ENCODE data around the gene SERPINA10. TPM values are rescaled to one million over a fixed set of nuclear protein-coding genes. Genes with fewer than 3 reads are reported as not detected.

Gene SERPINA10
- total and polyA plus RNA-seq, 2 of the 13 experiments (the other 11 are each of a cell fraction or from before 2014, with no cell fraction given), result 20.1 to 20.2 TPM

DNA sequence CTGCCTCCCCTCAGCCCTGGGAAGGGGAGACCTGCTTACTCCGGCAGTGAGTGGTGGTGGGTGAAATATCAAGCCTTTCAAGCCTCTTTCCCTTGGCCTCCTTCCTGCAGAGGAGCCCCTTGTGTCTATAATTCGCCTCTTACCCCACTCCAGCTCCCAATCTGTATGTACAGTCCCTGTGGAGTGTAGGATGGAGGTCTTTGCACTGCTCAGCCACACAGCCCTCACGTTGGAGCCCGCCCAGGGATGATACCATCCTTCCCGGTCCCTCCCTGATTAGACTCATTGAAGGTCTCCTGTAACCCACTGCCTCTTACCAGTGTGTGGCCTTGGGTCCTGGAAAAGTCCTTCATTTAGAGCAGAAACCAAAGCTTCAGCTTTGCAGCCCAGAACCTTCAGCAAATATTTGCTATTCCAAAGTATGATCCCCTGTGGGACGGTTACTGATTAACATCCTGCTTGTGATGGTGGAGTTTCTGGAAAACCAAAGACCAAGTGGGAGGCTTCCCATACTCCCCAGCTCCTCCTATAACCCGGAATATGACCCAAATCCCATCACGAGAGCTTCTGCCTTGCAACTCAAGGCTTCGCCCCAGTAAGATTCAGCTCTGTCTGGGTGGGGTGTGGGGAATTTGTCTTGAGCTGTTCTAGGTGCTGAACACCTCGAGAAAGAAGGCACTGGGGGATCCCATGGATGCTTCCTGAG lies at the start of gene SERPINA10 (continued):
- TF ChIP-seq NR0B2 (CRISPR knock-in tag; IDR thresholded peaks at IDR 0.05) (no peak), NFE2L1 (CRISPR knock-in tag; IDR thresholded peaks at IDR 0.05; ENCODE audit: borderline replicate concordance) (no peak), HOXA9 (CRISPR knock-in tag; IDR thresholded peaks at IDR 0.05; ENCODE audit: borderline replicate concordance) (no peak), CHD4 (IDR thresholded peaks at IDR 0.05; ENCODE audit: borderline replicate concordance, low read length) (no peak; the same call in 1 of the 2 replicates), ZNF530 (CRISPR knock-in tag; IDR thresholded peaks at IDR 0.05; ENCODE audit: low read depth) (no peak), MTA1 (CRISPR knock-in tag; IDR thresholded peaks at IDR 0.05; ENCODE audit: borderline replicate concordance) (0 out of 2 replicates have a peak, but pooled peaks have one; percentile 48), ZNF841 (CRISPR knock-in tag; IDR thresholded peaks at IDR 0.05; ENCODE audit: borderline replicate concordance) (no peak), REPIN1 (CRISPR knock-in tag; IDR thresholded peaks at IDR 0.05; ENCODE audit: borderline replicate concordance, low read depth) (peak; percentile 82; the same call in 1 of the 2 replicates), FOXP1 (IDR thresholded peaks at IDR 0.05) (no peak), FOXP1 (CRISPR knock-in tag; IDR thresholded peaks at IDR 0.05) (peak; percentile 41; the same call in 1 of the 2 replicates), RARG (CRISPR knock-in tag; IDR thresholded peaks at IDR 0.05; ENCODE audit: low read depth) (no peak), ZNF746 (CRISPR knock-in tag; IDR thresholded peaks at IDR 0.05) (no peak), ZNF678 (CRISPR knock-in tag; IDR thresholded peaks at IDR 0.05) (0 out of 2 replicates have a peak, but pooled peaks have one; percentile 47), TSC22D2 (CRISPR knock-in tag; IDR thresholded peaks at IDR 0.05; ENCODE audit: borderline replicate concordance) (peak; percentile 68; the same call in 1 of the 2 replicates), ZNF224 (CRISPR knock-in tag; IDR thresholded peaks at IDR 0.05) (peak; percentile 21; the same call in 1 of the 2 replicates), ZNF773 (CRISPR knock-in tag; IDR thresholded peaks at IDR 0.05; ENCODE audit: borderline replicate concordance) (no peak), KDM4B (CRISPR knock-in tag; IDR thresholded peaks at IDR 0.05) (no peak), HDAC1 (CRISPR knock-in tag; IDR thresholded peaks at IDR 0.05) (peak; percentile 72), E2F5 (CRISPR knock-in tag; conservative IDR thresholded peaks at IDR 0.05) (no peak), NFKBIZ (CRISPR knock-in tag; IDR thresholded peaks at IDR 0.05) (0 out of 2 replicates have a peak, but pooled peaks have one; percentile 32), ZNF570 (CRISPR knock-in tag; IDR thresholded peaks at IDR 0.05; ENCODE audit: borderline replicate concordance) (no peak; the same call in 1 of the 2 replicates)
- TF ChIP-seq, protein P1, sequence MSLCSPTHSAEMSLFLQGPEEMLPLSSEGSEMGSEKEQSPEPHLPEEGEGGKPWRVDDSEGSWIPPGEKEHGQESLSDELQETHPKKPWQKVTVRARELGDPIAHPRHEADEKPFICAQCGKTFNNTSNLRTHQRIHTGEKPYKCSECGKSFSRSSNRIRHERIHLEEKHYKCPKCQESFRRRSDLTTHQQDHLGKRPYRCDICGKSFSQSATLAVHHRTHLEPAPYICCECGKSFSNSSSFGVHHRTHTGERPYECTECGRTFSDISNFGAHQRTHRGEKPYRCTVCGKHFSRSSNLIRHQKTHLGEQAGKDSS (CRISPR knock-in tag; IDR thresholded peaks at IDR 0.05; ENCODE audit: borderline replicate concordance, low read depth), result peak; percentile 84

Measured in HepG2 (cell line).